ENCODE measurements around the gene PCOLCE2. TPM values are rescaled to one million over a fixed set of nuclear protein-coding genes. Genes with fewer than 3 reads are reported as not detected.

Gene PCOLCE2
- total and polyA plus RNA-seq, 10 of the 15 experiments (the other 5 are each of a cell fraction or from before 2014, with no cell fraction given) = 0.11 to 7.6 (median 0.40) TPM

GRCh38 chr3:142896201-142896755 lies 7.4 kb upstream of the PCOLCE2 start:
- no peak for TF ChIP-seq EGR1 (IDR thresholded peaks at IDR 0.05; ENCODE audit: borderline replicate concordance in 1 of 2, low read depth in 2 of 2, low read length in 2 of 2)
- TF ChIP-seq HSF1 (IDR thresholded peaks at IDR 0.05; ENCODE audit: low read depth, low read length) = no peak
- ChIA-PET RAD21 (ENCODE audit: unreplicated experiment) (no interaction called here), SMC1A (ENCODE audit: uncharacterized antibody, unreplicated experiment) (no interaction called here), CTCF (no interaction called here), POLR2A (no interaction called here)
- FAIRE-seq (no peak), ATAC-seq (no peak), DNase-seq (ENCODE audit: low read depth, low spot score) (no peak)
- intact Hi-C loops (cut with micrococcal nuclease; ENCODE audit: unreplicated experiment) (no loop called here), in situ Hi-C loops (cut with MboI) (no loop called here)
- Histone ChIP-seq H3K27ac (ENCODE audit: control insufficient read depth, insufficient read depth) (no peak overlapping the region), H3K9ac (ENCODE audit: control insufficient read depth, insufficient read depth, low read length) (no peak overlapping the region), H4K20me1 (ENCODE audit: control insufficient read depth, insufficient read depth) (no peaks in the 10 kb centered on the region), H3K4me1 (ENCODE audit: control insufficient read depth, insufficient read depth, low read length) (no peaks in the 10 kb centered on the region), H3K27me3 (replicated peaks in 1 of 2; ENCODE audit: control insufficient read depth in 2 of 2, insufficient read depth in 2 of 2, low read length in 1 of 2) (no peaks in the 10 kb centered on the region), H3K4me2 (ENCODE audit: control insufficient read depth, insufficient read depth) (no peak overlapping the region), H3K36me3 (ENCODE audit: control insufficient read depth in 2 of 2, insufficient read depth in 2 of 2, low read length in 1 of 2) (no peaks in the 10 kb centered on the region), H3K79me2 (ENCODE audit: control insufficient read depth, insufficient read depth, low read length) (no peaks in the 10 kb centered on the region), H2AFZ (ENCODE audit: control insufficient read depth, low read depth, low read length) (no peak overlapping the region), H3K4me3 (no peak overlapping the region), H3K9me3 (replicated peaks; ENCODE audit: control insufficient read depth, insufficient read depth, low read length) (no peaks in the 10 kb centered on the region)
- 73% methylated on average over 9 of the region's 9 CpGs for WGBS (ENCODE audit: insufficient coverage, insufficient replicate concordance, low lambda C conversion rate, missing lambda C conversion rate)
- BruUV-seq (replicated peaks) = no TSS peak

GRCh38 chr3:142894493-142894892 lies 5.6 kb upstream of the PCOLCE2 start:
- no peaks in the 10 kb centered on the region for H3K9me3 ChIP-seq (replicated peaks; ENCODE audit: control insufficient read depth, insufficient read depth, low read length)
- ChIA-PET POLR2A (no interaction called here), RAD21 (ENCODE audit: unreplicated experiment) (no interaction called here), SMC1A (ENCODE audit: uncharacterized antibody, unreplicated experiment) (no interaction called here), CTCF (no interaction called here)
- ATAC-seq (no peak), FAIRE-seq (no peak), DNase-seq (ENCODE audit: low read depth, low spot score) (no peak)
- no peaks in the 10 kb centered on the region for H3K79me2 ChIP-seq (ENCODE audit: control insufficient read depth, insufficient read depth, low read length)
- no peaks in the 10 kb centered on the region for H3K36me3 ChIP-seq (ENCODE audit: control insufficient read depth in 2 of 2, insufficient read depth in 2 of 2, low read length in 1 of 2)
- H3K27me3 ChIP-seq (replicated peaks in 1 of 2; ENCODE audit: control insufficient read depth in 2 of 2, insufficient read depth in 2 of 2, low read length in 1 of 2) = peaks cover 0 to 3% of the 10 kb centered on the region in 2 experiments; a peak in 2 of 4 replicates
- intact Hi-C loops (cut with micrococcal nuclease; ENCODE audit: unreplicated experiment) = no loop called here
- no peak overlapping the region for H3K9ac ChIP-seq (ENCODE audit: control insufficient read depth, insufficient read depth, low read length)
- H3K4me1 ChIP-seq (ENCODE audit: control insufficient read depth, insufficient read depth, low read length) = no peaks in the 10 kb centered on the region
- 40% methylated on average over 3 of the region's 3 CpGs for WGBS (ENCODE audit: insufficient coverage, insufficient replicate concordance, low lambda C conversion rate, missing lambda C conversion rate)
- no peak overlapping the region for H3K4me2 ChIP-seq (ENCODE audit: control insufficient read depth, insufficient read depth)
- H3K27ac ChIP-seq (ENCODE audit: control insufficient read depth, insufficient read depth) = no peak overlapping the region
- no peaks in the 10 kb centered on the region for H4K20me1 ChIP-seq (ENCODE audit: control insufficient read depth, insufficient read depth)
- H2AFZ ChIP-seq (ENCODE audit: control insufficient read depth, low read depth, low read length) = no peak overlapping the region
- no TSS peak for BruUV-seq (replicated peaks)
- in situ Hi-C loops (cut with MboI) = no loop called here
- no peak overlapping the region for H3K4me3 ChIP-seq
- TF ChIP-seq IKZF1 (conservative IDR thresholded peaks at IDR 0.05) = no peak
- no peak for TF ChIP-seq ZNF687 (IDR thresholded peaks at IDR 0.05)
- no peak for TF ChIP-seq ATF2 (IDR thresholded peaks at IDR 0.05; ENCODE audit: low read length)
- TF ChIP-seq ATF3 (IDR thresholded peaks at IDR 0.05; ENCODE audit: borderline replicate concordance, extremely low read depth, low read depth, low read length) = no peak
- no peak for TF ChIP-seq ZBTB33 (IDR thresholded peaks at IDR 0.05)

All from GM12878 (cell line).